ENCODE data around the gene SFT2D3. TPM values are rescaled to one million over a fixed set of nuclear protein-coding genes. Genes with fewer than 3 reads are reported as not detected.

Gene SFT2D3
- total and polyA plus RNA-seq, 2 of the 8 experiments (the other 6 are each of a cell fraction or from before 2014, with no cell fraction given), result 7.3 to 10.3 TPM

GRCh38 chr2:127735044-127735443, 33.7 kb downstream of the SFT2D3 start:
- no peak overlapping the region for H2AFZ ChIP-seq (ENCODE audit: low read length)
- H2BK12ac ChIP-seq (ENCODE audit: low read depth, low read length), result no peak overlapping the region
- H3K4me3 ChIP-seq (ENCODE audit: extremely low read depth in 1 of 4, insufficient read depth in 2 of 4, low read depth in 3 of 4, low read length in 4 of 4), result no peak overlapping the region
- POLR2A ChIA-PET (ENCODE audit: partially characterized antibody), result no interaction called here
- H4K5ac ChIP-seq (ENCODE audit: insufficient read length, low read depth, low read length), result no peak overlapping the region
- H3K36me3 ChIP-seq (ENCODE audit: control insufficient read depth in 2 of 4, insufficient read depth in 4 of 4, low read length in 3 of 4), result peaks cover 0 to 4% (median 2%) of the 10 kb centered on the region in 4 experiments; a peak in 3 of 8 replicates
- no peak overlapping the region for H3K27ac ChIP-seq (ENCODE audit: low read depth, low read length)
- no peaks in the 10 kb centered on the region for H3K27me3 ChIP-seq (replicated peaks in 1 of 4; ENCODE audit: control insufficient read depth in 3 of 4, extremely low read depth in 1 of 4, insufficient read depth in 3 of 4, low read length in 3 of 4)
- H2BK15ac ChIP-seq (ENCODE audit: low read length), result no peak overlapping the region
- H3K4me2 ChIP-seq (ENCODE audit: insufficient read depth in 1 of 2, low read depth in 2 of 2, low read length in 2 of 2), result no peak overlapping the region
- CTCF ChIA-PET (ENCODE audit: partially characterized antibody), result no interaction called here
- H4K8ac ChIP-seq (ENCODE audit: extremely low read depth, insufficient read depth, low read length), result no peak overlapping the region
- H2AK5ac ChIP-seq (ENCODE audit: low read depth, low read length), result no peak overlapping the region
- H3K14ac ChIP-seq (ENCODE audit: insufficient read length), result no peak overlapping the region
- H3K56ac ChIP-seq (replicated peaks; ENCODE audit: insufficient read length, low read depth, low read length), result no peak overlapping the region
- H2BK120ac ChIP-seq (replicated peaks; ENCODE audit: low read depth, low read length), result no peak overlapping the region
- H2BK20ac ChIP-seq (ENCODE audit: low read length), result no peak overlapping the region
- H2BK5ac ChIP-seq (ENCODE audit: low read depth, low read length), result no peak overlapping the region
- no peak overlapping the region for H3K9ac ChIP-seq (replicated peaks in 1 of 4; ENCODE audit: extremely low read depth in 1 of 4, low read depth in 3 of 4, low read length in 3 of 4)
- no peak overlapping the region for H4K91ac ChIP-seq (replicated peaks; ENCODE audit: insufficient read length, low read length)
- H3K79me2 ChIP-seq (ENCODE audit: control insufficient read depth in 1 of 2, insufficient read depth in 2 of 2, low read length in 2 of 2), result no peaks in the 10 kb centered on the region
- no peak overlapping the region for H3K4ac ChIP-seq (replicated peaks; ENCODE audit: insufficient read length, low read depth, low read length)
- no peaks in the 10 kb centered on the region for H3K79me1 ChIP-seq (ENCODE audit: low read depth, low read length)
- DNase-seq (ENCODE audit: low read depth in 1 of 2, low spot score in 2 of 2) (no peak), FAIRE-seq (no peak)
- no peaks in the 10 kb centered on the region for H3K9me3 ChIP-seq (ENCODE audit: insufficient read depth in 2 of 2, low read depth in 1 of 2, low read length in 1 of 2)
- H3K23ac ChIP-seq (ENCODE audit: insufficient read length), result no peak overlapping the region
- H3K18ac ChIP-seq (ENCODE audit: extremely low read depth, low read length), result no peak overlapping the region
- H4K20me1 ChIP-seq (replicated peaks in 1 of 2; ENCODE audit: control insufficient read depth in 1 of 2, insufficient read depth in 2 of 2, low read length in 2 of 2), result peaks cover 0 to 2% of the 10 kb centered on the region in 2 experiments
- WGBS, 2 experiments (ENCODE audit: extremely low coverage in 1 of 2, insufficient coverage in 1 of 2, insufficient read length in 1 of 2, insufficient replicate concordance in 2 of 2, low coverage in 1 of 2, low lambda C conversion rate in 2 of 2, missing lambda C conversion rate in 1 of 2), result 87% methylated on average over 2 of the region's 2 CpGs; no CpG with 5 or more reads in 1 of the 2 experiments
- H3K4me1 ChIP-seq (replicated peaks in 1 of 4; ENCODE audit: control insufficient read depth in 3 of 4, insufficient read depth in 4 of 4, low read length in 3 of 4), result no peaks in the 10 kb centered on the region
- H3K23me2 ChIP-seq (ENCODE audit: low read depth, low read length), result no peaks in the 10 kb centered on the region
- TF ChIP-seq CBX5 (IDR thresholded peaks at IDR 0.05; ENCODE audit: low read depth, low read length) (no peak), MAX (IDR thresholded peaks at IDR 0.05) (no peak), EZH2 (IDR thresholded peaks at IDR 0.05; ENCODE audit: low read depth, low read length, severe bottlenecking) (no peak), RAD21 (IDR thresholded peaks at IDR 0.05 in 1 of 2, conservative IDR thresholded peaks at IDR 0.05 in 1 of 2; ENCODE audit: low read depth in 2 of 2, low read length in 2 of 2) (no peak), TEAD4 (IDR thresholded peaks at IDR 0.05; ENCODE audit: low read depth, low read length) (no peak), YY1 (IDR thresholded peaks at IDR 0.05; ENCODE audit: low read depth, low read length) (no peak), KDM4A (IDR thresholded peaks at IDR 0.05; ENCODE audit: low read depth, low read length, severe bottlenecking) (no peak), SIRT6 (IDR thresholded peaks at IDR 0.05; ENCODE audit: low read length) (no peak), ATF2 (IDR thresholded peaks at IDR 0.05; ENCODE audit: low read length) (no peak), MAFK (IDR thresholded peaks at IDR 0.05; ENCODE audit: low read depth, low read length) (no peak), KDM5A (IDR thresholded peaks at IDR 0.05; ENCODE audit: low read length) (no peak), TCF12 (IDR thresholded peaks at IDR 0.05; ENCODE audit: low read depth, low read length) (no peak), POU5F1 (IDR thresholded peaks at IDR 0.05; ENCODE audit: low read depth, low read length) (no peak)

Data from H1 (cell line).